ENCODE results near the gene WNT10A.

The WNT10A gene

GRCh38 chr2:218869064-218869463 lies 11.6 kb upstream of the WNT10A start:
- no peaks in the 10 kb centered on the region for H3K9me3 ChIP-seq (ENCODE audit: control insufficient read depth in 1 of 2, low read length in 2 of 2)
- H3K27ac ChIP-seq (ENCODE audit: low read length), result no peak overlapping the region
- peaks cover 0 to 20% of the 10 kb centered on the region in 2 donors for H3K4me1 ChIP-seq (ENCODE audit: control insufficient read depth in 1 of 2, insufficient read depth in 2 of 2, low read length in 2 of 2)
- H3K36me3 ChIP-seq (ENCODE audit: control insufficient read depth in 1 of 2, insufficient read depth in 2 of 2, low read length in 2 of 2), result no peaks in the 10 kb centered on the region
- peaks cover 44% of the 10 kb centered on the region for H3K27me3 ChIP-seq (ENCODE audit: low read depth, low read length)
- H3K4me3 ChIP-seq (ENCODE audit: low read depth in 1 of 2, low read length in 2 of 2), result no peak overlapping the region

DNA sequence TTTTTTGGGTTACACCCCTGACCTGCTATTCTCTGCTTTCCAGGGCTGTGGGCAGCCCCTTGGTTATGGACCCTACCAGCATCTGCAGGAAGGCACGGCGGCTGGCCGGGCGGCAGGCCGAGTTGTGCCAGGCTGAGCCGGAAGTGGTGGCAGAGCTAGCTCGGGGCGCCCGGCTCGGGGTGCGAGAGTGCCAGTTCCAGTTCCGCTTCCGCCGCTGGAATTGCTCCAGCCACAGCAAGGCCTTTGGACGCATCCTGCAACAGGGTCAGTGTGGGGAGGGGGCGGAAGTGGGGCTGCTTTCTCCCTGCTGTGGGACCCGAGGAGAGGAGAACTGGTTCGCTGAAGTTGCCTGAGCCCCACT lies 9.7 kb upstream of the WNT10A start:
- Histone ChIP-seq H3K4me1 (ENCODE audit: control insufficient read depth in 1 of 2, insufficient read depth in 2 of 2, low read length in 2 of 2) (peaks cover 0 to 20% of the 10 kb centered on the region in 2 donors), H3K27me3 (ENCODE audit: low read depth, low read length) (peaks cover 52% of the 10 kb centered on the region), H3K4me3 (ENCODE audit: low read depth in 1 of 2, low read length in 2 of 2) (peak overlapping the region in 1 of 2 donors; percentile 21)

DNA sequence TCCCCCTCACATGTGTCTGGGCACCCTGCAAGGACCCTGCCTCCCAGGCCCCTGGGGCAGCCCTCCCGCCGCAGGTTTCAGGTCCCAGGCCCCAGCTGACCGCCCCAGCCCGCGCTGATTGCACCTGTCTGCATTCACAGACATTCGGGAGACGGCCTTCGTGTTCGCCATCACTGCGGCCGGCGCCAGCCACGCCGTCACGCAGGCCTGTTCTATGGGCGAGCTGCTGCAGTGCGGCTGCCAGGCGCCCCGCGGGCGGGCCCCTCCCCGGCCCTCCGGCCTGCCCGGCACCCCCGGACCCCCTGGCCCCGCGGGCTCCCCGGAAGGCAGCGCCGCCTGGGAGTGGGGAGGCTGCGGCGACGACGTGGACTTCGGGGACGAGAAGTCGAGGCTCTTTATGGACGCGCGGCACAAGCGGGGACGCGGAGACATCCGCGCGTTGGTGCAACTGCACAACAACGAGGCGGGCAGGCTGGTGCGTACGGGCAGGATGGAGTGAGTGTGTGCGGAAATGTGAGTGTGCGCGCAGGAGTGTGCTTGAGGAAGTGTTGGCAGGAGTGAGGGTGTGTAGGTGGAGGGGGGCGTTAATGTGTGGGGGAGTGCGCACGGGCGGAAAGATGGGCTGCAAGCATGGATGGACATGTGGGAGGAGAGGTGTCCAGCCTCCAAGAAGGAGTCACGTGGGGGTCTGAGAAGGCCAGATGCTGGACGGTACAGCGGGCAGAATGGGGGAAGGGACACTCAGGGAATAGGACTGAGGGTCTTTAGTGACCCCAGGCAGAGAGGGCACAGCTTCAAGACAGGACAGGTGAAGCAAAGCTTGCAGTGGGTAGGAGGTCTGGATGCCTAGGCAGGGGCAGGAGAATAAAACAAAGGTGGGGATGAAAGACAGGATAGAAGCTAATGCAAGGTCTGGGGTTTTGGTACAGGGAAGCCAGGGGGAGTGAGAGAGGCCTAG lies 9.0 kb upstream of the WNT10A start:
- Histone ChIP-seq H3K36me3 (ENCODE audit: control insufficient read depth in 1 of 2, insufficient read depth in 2 of 2, low read length in 2 of 2) (no peaks in the 10 kb centered on the region), H3K27me3 (ENCODE audit: low read depth, low read length) (peaks cover 52% of the 10 kb centered on the region), H3K4me3 (ENCODE audit: low read depth in 1 of 2, low read length in 2 of 2) (peak overlapping the region in 1 of 2 donors; percentile 21), H3K9me3 (ENCODE audit: control insufficient read depth in 1 of 2, low read length in 2 of 2) (no peaks in the 10 kb centered on the region), H3K27ac (ENCODE audit: low read length) (no peak overlapping the region), H3K4me1 (ENCODE audit: control insufficient read depth in 1 of 2, insufficient read depth in 2 of 2, low read length in 2 of 2) (peaks cover 0 to 20% of the 10 kb centered on the region in 2 donors)

More for the DNA sequence above, 9.7 kb upstream of the WNT10A start:
- Histone ChIP-seq H3K27ac (ENCODE audit: low read length) (no peak overlapping the region), H3K9me3 (ENCODE audit: control insufficient read depth in 1 of 2, low read length in 2 of 2) (no peaks in the 10 kb centered on the region), H3K36me3 (ENCODE audit: control insufficient read depth in 1 of 2, insufficient read depth in 2 of 2, low read length in 2 of 2) (no peaks in the 10 kb centered on the region)

DNA sequence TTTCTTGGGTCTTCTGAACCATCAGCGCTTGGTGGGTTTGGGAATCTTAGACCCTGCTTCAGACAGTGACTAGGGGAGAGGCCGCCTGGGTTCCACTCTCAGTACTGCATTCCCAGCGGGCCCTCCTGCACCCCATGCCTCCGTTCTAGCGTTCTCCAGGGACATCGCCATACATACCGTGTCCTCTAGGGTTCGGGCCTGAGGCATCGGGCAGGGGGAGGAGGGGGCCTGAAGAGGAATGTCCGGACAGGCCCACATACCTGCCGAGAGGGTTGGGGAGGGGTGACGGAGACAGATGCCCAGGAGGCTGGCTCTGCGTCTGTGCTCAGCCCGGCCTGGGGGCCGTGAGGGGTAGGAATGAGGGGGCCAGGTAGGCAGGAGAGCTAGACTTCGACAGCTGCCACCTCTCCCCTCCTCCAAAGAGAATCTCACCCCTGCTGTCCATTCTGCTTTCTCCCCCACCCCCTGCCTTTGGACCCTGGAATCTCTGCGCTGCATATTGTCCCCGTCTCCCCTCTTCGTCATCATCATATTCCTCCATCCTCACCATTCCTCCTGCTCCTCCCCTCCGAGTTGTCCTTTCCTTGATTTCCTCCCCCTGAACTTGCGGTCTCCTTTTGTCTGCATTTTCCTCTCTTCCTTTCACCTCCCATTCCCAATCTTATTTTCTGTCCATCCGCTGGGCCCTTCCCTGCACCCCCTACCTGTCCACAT lies 7.8 kb upstream of the WNT10A start:
- H3K9me3 ChIP-seq (ENCODE audit: control insufficient read depth in 1 of 2, low read length in 2 of 2), result no peaks in the 10 kb centered on the region
- H3K4me1 ChIP-seq (ENCODE audit: control insufficient read depth in 1 of 2, insufficient read depth in 2 of 2, low read length in 2 of 2), result peaks cover 0 to 20% of the 10 kb centered on the region in 2 donors
- no peak overlapping the region for H3K27ac ChIP-seq (ENCODE audit: low read length)
- no peak overlapping the region for H3K4me3 ChIP-seq (ENCODE audit: low read depth in 1 of 2, low read length in 2 of 2)
- peaks cover 61% of the 10 kb centered on the region for H3K27me3 ChIP-seq (ENCODE audit: low read depth, low read length)
- H3K36me3 ChIP-seq (ENCODE audit: control insufficient read depth in 1 of 2, insufficient read depth in 2 of 2, low read length in 2 of 2), result no peaks in the 10 kb centered on the region

DNA sequence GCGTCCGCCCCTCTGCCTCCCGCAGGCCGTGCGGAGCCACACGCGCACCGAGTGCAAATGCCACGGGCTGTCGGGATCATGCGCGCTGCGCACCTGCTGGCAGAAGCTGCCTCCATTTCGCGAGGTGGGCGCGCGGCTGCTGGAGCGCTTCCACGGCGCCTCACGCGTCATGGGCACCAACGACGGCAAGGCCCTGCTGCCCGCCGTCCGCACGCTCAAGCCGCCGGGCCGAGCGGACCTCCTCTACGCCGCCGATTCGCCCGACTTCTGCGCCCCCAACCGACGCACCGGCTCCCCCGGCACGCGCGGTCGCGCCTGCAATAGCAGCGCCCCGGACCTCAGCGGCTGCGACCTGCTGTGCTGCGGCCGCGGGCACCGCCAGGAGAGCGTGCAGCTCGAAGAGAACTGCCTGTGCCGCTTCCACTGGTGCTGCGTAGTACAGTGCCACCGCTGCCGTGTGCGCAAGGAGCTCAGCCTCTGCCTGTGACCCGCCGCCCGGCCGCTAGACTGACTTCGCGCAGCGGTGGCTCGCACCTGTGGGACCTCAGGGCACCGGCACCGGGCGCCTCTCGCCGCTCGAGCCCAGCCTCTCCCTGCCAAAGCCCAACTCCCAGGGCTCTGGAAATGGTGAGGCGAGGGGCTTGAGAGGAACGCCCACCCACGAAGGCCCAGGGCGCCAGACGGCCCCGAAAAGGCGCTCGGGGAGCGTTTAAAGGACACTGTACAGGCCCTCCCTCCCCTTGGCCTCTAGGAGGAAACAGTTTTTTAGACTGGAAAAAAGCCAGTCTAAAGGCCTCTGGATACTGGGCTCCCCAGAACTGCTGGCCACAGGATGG lies 7.1 kb upstream of the WNT10A start:
- H3K9me3 ChIP-seq (ENCODE audit: control insufficient read depth in 1 of 2, low read length in 2 of 2), result no peaks in the 10 kb centered on the region
- H3K27me3 ChIP-seq (ENCODE audit: low read depth, low read length), result peaks cover 67% of the 10 kb centered on the region

GRCh38 chr2:218875692-218876246 lies 4.9 kb upstream of the WNT10A start:
- H3K27ac ChIP-seq (ENCODE audit: low read length), result no peak overlapping the region
- H3K9me3 ChIP-seq (ENCODE audit: control insufficient read depth in 1 of 2, low read length in 2 of 2), result no peaks in the 10 kb centered on the region
- no peak overlapping the region for H3K4me3 ChIP-seq (ENCODE audit: low read depth in 1 of 2, low read length in 2 of 2)
- peaks cover 70% of the 10 kb centered on the region for H3K27me3 ChIP-seq (ENCODE audit: low read depth, low read length)
- peaks cover 0 to 29% of the 10 kb centered on the region in 2 donors for H3K4me1 ChIP-seq (ENCODE audit: control insufficient read depth in 1 of 2, insufficient read depth in 2 of 2, low read length in 2 of 2)
- no peaks in the 10 kb centered on the region for H3K36me3 ChIP-seq (ENCODE audit: control insufficient read depth in 1 of 2, insufficient read depth in 2 of 2, low read length in 2 of 2)

More for the DNA sequence above, 7.1 kb upstream of the WNT10A start:
- H3K27ac ChIP-seq (ENCODE audit: low read length), result no peak overlapping the region
- no peak overlapping the region for H3K4me3 ChIP-seq (ENCODE audit: low read depth in 1 of 2, low read length in 2 of 2)
- H3K4me1 ChIP-seq (ENCODE audit: control insufficient read depth in 1 of 2, insufficient read depth in 2 of 2, low read length in 2 of 2), result peaks cover 0 to 20% of the 10 kb centered on the region in 2 donors
- H3K36me3 ChIP-seq (ENCODE audit: control insufficient read depth in 1 of 2, insufficient read depth in 2 of 2, low read length in 2 of 2), result no peaks in the 10 kb centered on the region

- H3K36me3 ChIP-seq (ENCODE audit: control insufficient read depth in 1 of 2, insufficient read depth in 2 of 2, low read length in 2 of 2), result no peaks in the 10 kb centered on the region
- H3K9me3 ChIP-seq (ENCODE audit: control insufficient read depth in 1 of 2, low read length in 2 of 2), result no peaks in the 10 kb centered on the region
- peaks cover 71% of the 10 kb centered on the region for H3K27me3 ChIP-seq (ENCODE audit: low read depth, low read length)
- peaks cover 0 to 23% of the 10 kb centered on the region in 2 donors for H3K4me1 ChIP-seq (ENCODE audit: control insufficient read depth in 1 of 2, insufficient read depth in 2 of 2, low read length in 2 of 2)
- no peak overlapping the region for H3K4me3 ChIP-seq (ENCODE audit: low read depth in 1 of 2, low read length in 2 of 2)
- no peak overlapping the region for H3K27ac ChIP-seq (ENCODE audit: low read length)
Observed at GRCh38 chr2:218876562-218877219, 4.0 kb upstream of the WNT10A start.

GRCh38 chr2:218877331-218877730 lies 3.3 kb upstream of the WNT10A start:
- no peak overlapping the region for H3K4me3 ChIP-seq (ENCODE audit: low read depth in 1 of 2, low read length in 2 of 2)
- no peak overlapping the region for H3K27ac ChIP-seq (ENCODE audit: low read length)
- no peaks in the 10 kb centered on the region for H3K36me3 ChIP-seq (ENCODE audit: control insufficient read depth in 1 of 2, insufficient read depth in 2 of 2, low read length in 2 of 2)
- peaks cover 0 to 17% of the 10 kb centered on the region in 2 donors for H3K4me1 ChIP-seq (ENCODE audit: control insufficient read depth in 1 of 2, insufficient read depth in 2 of 2, low read length in 2 of 2)
- H3K9me3 ChIP-seq (ENCODE audit: control insufficient read depth in 1 of 2, low read length in 2 of 2), result no peaks in the 10 kb centered on the region
- H3K27me3 ChIP-seq (ENCODE audit: low read depth, low read length), result peaks cover 69% of the 10 kb centered on the region

GRCh38 chr2:218877891-218878290 lies 2.8 kb upstream of the WNT10A start:
- peaks cover 0 to 18% of the 10 kb centered on the region in 2 donors for H3K4me1 ChIP-seq (ENCODE audit: control insufficient read depth in 1 of 2, insufficient read depth in 2 of 2, low read length in 2 of 2)
- no peak overlapping the region for H3K4me3 ChIP-seq (ENCODE audit: low read depth in 1 of 2, low read length in 2 of 2)
- no peaks in the 10 kb centered on the region for H3K9me3 ChIP-seq (ENCODE audit: control insufficient read depth in 1 of 2, low read length in 2 of 2)
- H3K27me3 ChIP-seq (ENCODE audit: low read depth, low read length), result peaks cover 68% of the 10 kb centered on the region
- H3K27ac ChIP-seq (ENCODE audit: low read length), result no peak overlapping the region
- no peaks in the 10 kb centered on the region for H3K36me3 ChIP-seq (ENCODE audit: control insufficient read depth in 1 of 2, insufficient read depth in 2 of 2, low read length in 2 of 2)

GRCh38 chr2:218878486-218878885 lies 2.2 kb upstream of the WNT10A start:
- no peaks in the 10 kb centered on the region for H3K36me3 ChIP-seq (ENCODE audit: control insufficient read depth in 1 of 2, insufficient read depth in 2 of 2, low read length in 2 of 2)
- no peaks in the 10 kb centered on the region for H3K9me3 ChIP-seq (ENCODE audit: control insufficient read depth in 1 of 2, low read length in 2 of 2)
- no peak overlapping the region for H3K4me3 ChIP-seq (ENCODE audit: low read depth in 1 of 2, low read length in 2 of 2)
- H3K4me1 ChIP-seq (ENCODE audit: control insufficient read depth in 1 of 2, insufficient read depth in 2 of 2, low read length in 2 of 2), result peaks cover 0 to 17% of the 10 kb centered on the region in 2 donors
- no peak overlapping the region for H3K27ac ChIP-seq (ENCODE audit: low read length)
- peaks cover 66% of the 10 kb centered on the region for H3K27me3 ChIP-seq (ENCODE audit: low read depth, low read length)

Measured in muscle layer of duodenum (tissue), 2 donors.